CD4-positive, CD25-positive, alpha-beta regulatory T cell (primary cell): ENCODE data around the gene TRMT61A. TPM values are rescaled to one million over a fixed set of nuclear protein-coding genes. Genes with fewer than 3 reads are reported as not detected.

ENCODE experiments used
- ATAC-seq, 2 donors: fragments of 150-1000 bp; cut with Tn5 transposase; one replicate each; pipeline ENCODE4 v1.10.0; 2021; ENCODE audit warnings: low read depth in 2 of 2, moderate number of reproducible peaks in 2 of 2, moderate library complexity in 1 of 2
- DNase-seq, 3 donors: peaks; one replicate each; pipeline versions ENCODE4 v3.0.0 to v3.0.0-alpha.2; 2012 to 2022; ENCODE audit warnings: mixed read lengths in 1 of 3
- H3K27ac ChIP-seq: one replicate; pipeline ENCODE4 v1.7.0; 2013; ENCODE audit warnings: mild to moderate bottlenecking, low read length; ENCODE audit not compliant: insufficient read depth, poor library complexity, severe bottlenecking
- H3K27me3 ChIP-seq: one replicate; pipeline ENCODE4 v1.7.0; 2013; ENCODE audit warnings: low read length; ENCODE audit not compliant: control insufficient read depth, insufficient read depth
- H3K36me3 ChIP-seq: one replicate; pipeline ENCODE4 v1.7.0; 2013; ENCODE audit warnings: mild to moderate bottlenecking, low read length, moderate library complexity; ENCODE audit not compliant: control insufficient read depth, insufficient read depth
- H3K4me1 ChIP-seq: 2 replicates; pipeline ENCODE4 v1.7.0; 2013; ENCODE audit warnings: mild to moderate bottlenecking, low read length; ENCODE audit not compliant: insufficient read depth, control insufficient read depth, poor library complexity, severe bottlenecking
- H3K4me3 ChIP-seq: one replicate; pipeline ENCODE4 v1.7.0; 2013; ENCODE audit warnings: low read depth, mild to moderate bottlenecking, low read length, moderate library complexity
- H3K9me3 ChIP-seq, 2 experiments: 1 replicate in 1 of 2; 2 replicates in 1 of 2; pipeline ENCODE4 v1.7.0; 2013; ENCODE audit warnings: low read length in 2 of 2, mild to moderate bottlenecking in 1 of 2, moderate library complexity in 1 of 2; ENCODE audit not compliant: control insufficient read depth in 2 of 2
- H3K27ac Mint-ChIP-seq, 3 donors: one replicate each; pipeline ENCODE4 v1.8.0; 2020 to 2022; ENCODE audit warnings: mild to moderate bottlenecking in 3 of 3, mixed read lengths in 3 of 3, moderate library complexity in 2 of 3
- H3K27me3 Mint-ChIP-seq: one replicate; pipeline ENCODE4 v1.8.0; 2022; ENCODE audit warnings: mild to moderate bottlenecking, mixed read lengths
- H3K36me3 Mint-ChIP-seq: one replicate; pipeline ENCODE4 v1.8.0; 2020; ENCODE audit warnings: mixed read lengths
- H3K4me1 Mint-ChIP-seq, 4 donors: one replicate each; pipeline ENCODE4 v1.8.0; 2020 to 2022; ENCODE audit warnings: mixed read lengths in 4 of 4, mild to moderate bottlenecking in 1 of 4
- H3K4me3 Mint-ChIP-seq, 4 donors: one replicate each; pipeline ENCODE4 v1.8.0; 2020 to 2022; ENCODE audit warnings: mild to moderate bottlenecking in 4 of 4, mixed read lengths in 4 of 4, moderate library complexity in 3 of 4
- H3K9me3 Mint-ChIP-seq, 7 donors: one replicate each; pipeline ENCODE4 v1.8.0; 2020 to 2022; ENCODE audit warnings: mixed read lengths in 7 of 7, mild to moderate bottlenecking in 3 of 7, moderate library complexity in 2 of 7
- polyA plus RNA-seq, 4 donors: library from polyadenylated mRNA; unstranded; fragments of 300-500 nt; fragmentation: Illumina TruSeq; gene quantifications; one replicate each; pipeline ENCODE4 v1.2.3, GENCODE V29; 2021
- total RNA-seq: library from RNA; stranded (reverse); gene quantifications from one replicate; pipeline ENCODE4 v1.2.3, GENCODE V29; 2022

The TRMT61A gene
- total RNA-seq (9.7 TPM), polyA plus RNA-seq (1 to 10 TPM; 3.7 to 7.5 (median 6.1) TPM)

DNA sequence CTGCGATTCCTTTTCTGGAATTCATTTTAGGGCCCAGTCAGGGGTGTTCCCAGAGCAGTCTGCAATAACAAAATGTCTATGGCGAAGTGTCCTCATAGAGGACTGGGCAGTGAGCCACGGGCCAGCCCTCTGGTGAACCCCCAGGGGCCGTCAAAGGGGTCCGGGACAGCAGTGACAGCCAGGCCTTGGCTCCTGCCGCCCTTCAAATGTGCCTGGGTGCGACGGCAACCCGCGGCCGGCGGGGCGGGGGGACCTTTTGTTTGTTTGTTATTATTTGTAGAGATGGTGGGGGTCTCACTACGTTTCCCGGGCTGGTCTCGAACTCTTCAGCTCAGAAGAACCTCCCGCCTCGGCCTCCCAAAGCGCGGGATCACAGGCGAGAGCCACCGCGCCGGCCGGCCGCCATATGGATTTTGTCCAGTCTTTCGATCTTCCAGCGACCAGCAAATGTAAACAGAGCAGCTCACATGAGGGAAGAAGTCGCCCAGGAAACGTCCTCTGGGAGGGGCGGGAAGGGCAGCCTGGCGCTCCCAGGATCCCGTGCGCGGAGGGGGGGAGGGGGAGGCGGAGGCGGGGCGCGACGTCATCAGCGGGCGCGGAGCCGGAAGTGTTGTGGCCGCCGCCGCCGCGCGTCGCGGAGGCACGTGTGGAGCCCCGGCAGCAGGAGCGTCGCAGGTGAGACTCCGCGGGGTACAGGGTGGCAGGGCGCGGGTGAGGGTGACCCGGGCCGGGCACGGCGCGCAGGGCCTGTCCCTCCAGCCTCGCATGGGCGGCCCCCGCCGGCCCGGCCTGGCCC is at the start of gene TRMT61A:
Gene TRMT61A, plus strand, starts transcription at position 610 of the 796 bp plus-strand sequence. CDS start 783 bp downstream, outside the sequence.
- ATAC-seq (peak; percentile 78 to 81), DNase-seq (peak; percentile 73 to 84 (median 78))
- Mint-ChIP-seq H3K4me3 (peak within 1 kb of the TSS; percentile 90 to 95 (median 91)), H3K4me1 (peaks cover 0 to 46% (median 14%) of the 10 kb centered on the region in 4 donors), H3K27ac (peak within 1 kb of the TSS; percentile 92 to 98 (median 97)), H3K36me3 (no peaks in the 10 kb centered on the region), H3K27me3 (peaks cover 22% of the 10 kb centered on the region), H3K9me3 (peaks cover 0 to 3% (median 0%) of the 10 kb centered on the region in 7 donors)
- H3K4me1 ChIP-seq = peaks cover 29% of the 10 kb centered on the region
- H3K36me3 ChIP-seq = no peaks in the 10 kb centered on the region
- peak within 1 kb of the TSS; percentile 83 for H3K27ac ChIP-seq
- no peaks in the 10 kb centered on the region for H3K9me3 ChIP-seq
- H3K4me3 ChIP-seq = peak within 1 kb of the TSS; percentile 78
- no peaks in the 10 kb centered on the region for H3K27me3 ChIP-seq

DNA sequence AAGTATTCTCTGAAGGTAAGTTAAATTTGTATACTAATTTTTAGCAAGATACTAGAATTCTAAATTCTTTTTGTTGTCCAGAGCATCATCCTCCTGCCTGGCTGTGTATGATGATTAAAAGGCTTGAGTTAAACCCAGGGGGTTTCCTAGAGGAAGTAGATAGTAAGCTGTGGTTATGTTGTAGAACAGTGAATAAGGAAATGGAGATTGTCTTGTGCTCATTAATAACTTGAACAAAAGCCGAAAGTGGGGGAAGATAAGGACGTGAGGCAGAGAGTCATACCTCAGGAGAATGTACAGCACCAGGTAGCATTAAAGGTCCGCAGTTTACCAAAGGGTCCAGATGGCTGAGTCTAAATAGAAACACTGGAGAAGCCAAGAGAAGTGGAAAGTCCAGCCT is 48.4 kb upstream of the TRMT61A start:
- Histone ChIP-seq H3K4me1 (peaks cover 8% of the 10 kb centered on the region), H3K27me3 (no peaks in the 10 kb centered on the region), H3K36me3 (peaks cover 68% of the 10 kb centered on the region), H3K9me3 (no peaks in the 10 kb centered on the region), H3K27ac (no peak overlapping the region), H3K4me3 (no peak overlapping the region)
- peaks cover 37% of the 10 kb centered on the region for H3K36me3 Mint-ChIP-seq
- H3K27ac Mint-ChIP-seq = peak overlapping the region; percentile 22 to 53 (median 49)
- no peaks in the 10 kb centered on the region for H3K27me3 Mint-ChIP-seq
- DNase-seq = peak in 2 of 3 donors; percentile 11 to 31
- peak; percentile 56 to 62 for ATAC-seq
- H3K9me3 Mint-ChIP-seq = no peaks in the 10 kb centered on the region
- peaks cover 10 to 18% (median 17%) of the 10 kb centered on the region in 4 donors for H3K4me1 Mint-ChIP-seq
- no peak overlapping the region for H3K4me3 Mint-ChIP-seq

DNA sequence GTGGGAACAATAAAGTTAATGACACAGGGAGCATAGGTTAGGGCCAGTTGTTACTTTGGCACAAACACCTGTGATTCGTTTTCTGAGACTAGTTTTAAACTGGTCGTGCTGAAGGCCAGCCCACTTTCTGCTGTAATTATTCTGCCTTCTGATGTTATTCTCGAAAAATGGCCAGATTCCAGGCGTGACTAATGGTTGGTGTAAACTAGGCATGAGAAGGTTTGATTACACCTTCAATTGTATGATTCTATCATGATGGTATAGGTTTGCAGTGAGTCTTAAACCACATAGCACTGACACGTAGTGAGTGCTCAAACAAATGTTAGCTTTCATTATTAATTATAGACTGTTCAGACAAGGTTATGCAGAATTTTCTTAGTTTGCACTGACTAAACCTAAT is 45.4 kb upstream of the TRMT61A start:
- Mint-ChIP-seq H3K36me3 (peaks cover 29% of the 10 kb centered on the region), H3K27me3 (no peaks in the 10 kb centered on the region), H3K4me1 (peaks cover 10 to 18% (median 17%) of the 10 kb centered on the region in 4 donors), H3K9me3 (no peaks in the 10 kb centered on the region), H3K27ac (no peak overlapping the region), H3K4me3 (no peak overlapping the region)
- no peak for ATAC-seq
- no peaks in the 10 kb centered on the region for H3K9me3 ChIP-seq
- H3K4me3 ChIP-seq = no peak overlapping the region
- peaks cover 59% of the 10 kb centered on the region for H3K36me3 ChIP-seq
- peaks cover 8% of the 10 kb centered on the region for H3K4me1 ChIP-seq
- no peak overlapping the region for H3K27ac ChIP-seq
- no peaks in the 10 kb centered on the region for H3K27me3 ChIP-seq
- DNase-seq = no peak

DNA sequence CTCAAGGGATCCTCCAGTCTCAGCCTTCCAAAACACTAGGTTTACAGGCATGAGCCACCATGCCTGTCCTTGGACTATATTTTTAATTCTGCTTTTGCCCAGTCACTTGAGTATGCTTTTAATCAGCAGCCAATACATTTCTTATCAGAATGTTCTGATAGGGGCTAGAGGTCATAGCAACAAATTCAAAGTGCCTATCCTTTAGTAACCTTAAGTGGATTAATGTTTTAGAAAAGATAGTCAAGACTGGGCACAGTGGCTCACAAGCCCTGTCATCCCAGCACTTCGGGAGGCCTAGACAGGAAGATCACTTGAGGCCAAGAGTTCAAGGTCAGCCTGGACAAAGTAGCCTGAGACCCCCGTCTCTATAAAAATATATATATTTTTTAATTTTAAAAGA is 43.5 kb upstream of the TRMT61A start:
- Histone ChIP-seq H3K36me3 (peaks cover 67% of the 10 kb centered on the region), H3K27me3 (no peaks in the 10 kb centered on the region), H3K9me3 (no peaks in the 10 kb centered on the region), H3K27ac (no peak overlapping the region), H3K4me1 (peaks cover 3% of the 10 kb centered on the region), H3K4me3 (no peak overlapping the region)
- no peak overlapping the region for H3K4me3 Mint-ChIP-seq
- ATAC-seq = no peak
- H3K36me3 Mint-ChIP-seq = peaks cover 36% of the 10 kb centered on the region
- H3K4me1 Mint-ChIP-seq = peaks cover 7 to 15% (median 9%) of the 10 kb centered on the region in 4 donors
- H3K27ac Mint-ChIP-seq = no peak overlapping the region
- H3K9me3 Mint-ChIP-seq = no peaks in the 10 kb centered on the region
- H3K27me3 Mint-ChIP-seq = no peaks in the 10 kb centered on the region
- DNase-seq = no peak

DNA sequence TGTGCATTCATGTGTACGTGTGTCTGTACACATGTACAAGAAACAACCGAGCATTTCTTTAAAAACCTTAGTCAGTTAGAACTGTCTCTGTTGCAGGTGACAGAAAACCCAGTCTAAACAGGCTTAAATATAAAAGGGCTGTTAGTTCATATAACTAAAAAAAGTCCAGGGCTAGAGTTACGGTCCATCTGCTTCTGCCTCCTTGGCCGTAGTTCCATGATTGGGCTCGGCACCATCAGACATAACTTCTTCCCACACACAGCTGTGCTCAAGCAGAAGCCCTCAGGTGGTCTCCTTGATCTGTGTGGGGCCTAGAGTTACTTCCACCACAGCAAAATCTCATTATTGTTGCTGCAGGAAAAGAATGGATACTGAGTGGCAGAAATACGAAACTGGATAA is 40.9 kb upstream of the TRMT61A start:
- no peak overlapping the region for H3K27ac Mint-ChIP-seq
- peaks cover 72% of the 10 kb centered on the region for H3K36me3 ChIP-seq
- H3K9me3 ChIP-seq = no peaks in the 10 kb centered on the region
- H3K4me3 Mint-ChIP-seq = no peak overlapping the region
- H3K27ac ChIP-seq = no peak overlapping the region
- no peaks in the 10 kb centered on the region for H3K27me3 ChIP-seq
- no peaks in the 10 kb centered on the region for H3K4me1 ChIP-seq
- no peaks in the 10 kb centered on the region for H3K27me3 Mint-ChIP-seq
- no peaks in the 10 kb centered on the region for H3K9me3 Mint-ChIP-seq
- H3K36me3 Mint-ChIP-seq = peaks cover 34% of the 10 kb centered on the region
- H3K4me1 Mint-ChIP-seq = peaks cover 0 to 2% (median 0%) of the 10 kb centered on the region in 4 donors
- no peak for ATAC-seq
- H3K4me3 ChIP-seq = no peak overlapping the region
- no peak for DNase-seq

DNA sequence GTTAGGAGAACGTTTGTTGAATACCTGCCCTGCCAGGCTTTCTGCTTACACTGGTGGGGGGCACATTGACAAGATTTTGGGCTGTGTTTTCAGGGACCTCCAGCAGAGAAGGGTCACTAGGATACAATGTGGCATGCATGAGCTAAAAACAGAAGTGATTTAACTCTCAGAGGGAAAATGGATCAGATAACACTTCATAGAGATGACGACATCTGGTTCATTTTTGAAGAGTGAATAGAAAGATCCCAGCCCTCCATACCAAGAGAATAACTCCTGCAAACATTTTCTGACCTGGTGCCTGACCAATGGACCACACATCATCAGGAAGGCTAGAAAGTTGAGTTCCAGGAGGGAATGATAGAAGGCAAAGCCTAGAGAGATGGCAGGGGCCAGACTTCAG is 40.0 kb upstream of the TRMT61A start:
- Histone ChIP-seq H3K27ac (no peak overlapping the region), H3K27me3 (no peaks in the 10 kb centered on the region), H3K4me1 (no peaks in the 10 kb centered on the region), H3K4me3 (no peak overlapping the region), H3K36me3 (peaks cover 68% of the 10 kb centered on the region), H3K9me3 (no peaks in the 10 kb centered on the region)
- H3K27me3 Mint-ChIP-seq = no peaks in the 10 kb centered on the region
- ATAC-seq = no peak
- no peak for DNase-seq
- no peaks in the 10 kb centered on the region for H3K9me3 Mint-ChIP-seq
- H3K36me3 Mint-ChIP-seq = peaks cover 29% of the 10 kb centered on the region
- peaks cover 0 to 2% (median 0%) of the 10 kb centered on the region in 4 donors for H3K4me1 Mint-ChIP-seq
- H3K4me3 Mint-ChIP-seq = no peak overlapping the region
- H3K27ac Mint-ChIP-seq = peak overlapping the region in 1 of 3 donors; percentile 6

DNA sequence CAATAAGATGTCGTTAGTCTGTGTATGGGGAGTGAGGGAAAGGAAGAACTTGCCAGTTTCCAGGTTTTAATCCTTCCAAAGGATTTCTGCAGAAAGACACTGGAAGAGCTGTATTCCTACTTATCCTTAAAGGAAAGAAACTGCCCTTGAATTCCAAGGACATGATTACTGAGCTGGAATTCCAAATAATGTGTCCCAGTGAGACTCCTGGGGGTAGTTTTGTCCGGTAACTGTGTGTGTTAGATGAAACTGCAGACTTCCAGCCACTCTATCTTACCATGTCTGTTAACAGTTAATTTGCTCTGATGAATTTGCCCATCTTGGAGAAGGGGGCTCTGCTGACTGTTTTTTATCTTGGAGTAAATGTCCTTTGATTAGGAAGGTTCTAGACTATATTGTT is 39.4 kb upstream of the TRMT61A start:
- H3K4me3 Mint-ChIP-seq = no peak overlapping the region
- Histone ChIP-seq H3K27ac (no peak overlapping the region), H3K9me3 (no peaks in the 10 kb centered on the region), H3K36me3 (peaks cover 67% of the 10 kb centered on the region), H3K4me3 (no peak overlapping the region), H3K4me1 (no peaks in the 10 kb centered on the region), H3K27me3 (no peaks in the 10 kb centered on the region)
- DNase-seq (no peak), ATAC-seq (no peak)
- H3K27me3 Mint-ChIP-seq = no peaks in the 10 kb centered on the region
- H3K36me3 Mint-ChIP-seq = peaks cover 29% of the 10 kb centered on the region
- no peaks in the 10 kb centered on the region for H3K9me3 Mint-ChIP-seq
- H3K4me1 Mint-ChIP-seq = peaks cover 0 to 2% (median 0%) of the 10 kb centered on the region in 4 donors
- H3K27ac Mint-ChIP-seq = peak overlapping the region in 2 of 3 donors; percentile 8 to 26

DNA sequence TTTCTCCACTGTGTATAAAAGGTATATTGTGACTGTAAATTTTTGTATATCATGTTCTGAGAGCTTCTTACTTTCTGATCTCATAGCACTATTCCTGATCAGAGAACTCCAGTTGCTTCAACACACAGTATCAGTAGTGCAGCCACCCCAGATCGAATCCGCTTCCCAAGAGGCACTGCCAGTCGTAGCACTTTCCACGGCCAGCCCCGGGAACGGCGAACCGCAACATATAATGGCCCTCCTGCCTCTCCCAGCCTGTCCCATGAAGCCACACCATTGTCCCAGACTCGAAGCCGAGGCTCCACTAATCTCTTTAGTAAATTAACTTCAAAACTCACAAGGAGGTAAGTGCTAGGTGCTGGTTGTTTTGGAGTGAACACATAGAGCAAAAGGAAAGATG is 37.3 kb upstream of the TRMT61A start:
- H3K27ac ChIP-seq = no peak overlapping the region
- H3K27me3 Mint-ChIP-seq = no peaks in the 10 kb centered on the region
- peaks cover 0 to 2% (median 0%) of the 10 kb centered on the region in 4 donors for H3K4me1 Mint-ChIP-seq
- H3K4me3 Mint-ChIP-seq = no peak overlapping the region
- no peaks in the 10 kb centered on the region for H3K27me3 ChIP-seq
- H3K9me3 Mint-ChIP-seq = no peaks in the 10 kb centered on the region
- ATAC-seq (no peak), DNase-seq (no peak)
- peaks cover 29% of the 10 kb centered on the region for H3K36me3 Mint-ChIP-seq
- no peak overlapping the region for H3K4me3 ChIP-seq
- H3K36me3 ChIP-seq = peaks cover 75% of the 10 kb centered on the region
- no peaks in the 10 kb centered on the region for H3K9me3 ChIP-seq
- H3K4me1 ChIP-seq = no peaks in the 10 kb centered on the region
- H3K27ac Mint-ChIP-seq = peak overlapping the region in 1 of 3 donors; percentile 42
